GM21737 (cell line): ENCODE data around the gene ZC3H14.

Experiments used
- ATAC-seq: cut with Tn5 transposase; IDR thresholded peaks from one replicate; pipeline ENCODE4 v1.9.1; 2021; ENCODE audit warnings: mild to moderate bottlenecking, moderate library complexity; ENCODE audit not compliant: unreplicated experiment

Gene ZC3H14

GRCh38 chr14:88599761-88600439, 37.1 kb downstream of the ZC3H14 start:
- ATAC-seq = peak; percentile 93

GRCh38 chr14:88604212-88604611, 41.4 kb downstream of the ZC3H14 start:
- no peak for ATAC-seq

GRCh38 chr14:88605594-88605993, 42.8 kb downstream of the ZC3H14 start:
- ATAC-seq = no peak

- no peak for ATAC-seq
Observed at GRCh38 chr14:88607829-88608228, 45.0 kb downstream of the ZC3H14 start.

- no peak for ATAC-seq
Observed at GRCh38 chr14:88611878-88612277, 49.0 kb downstream of the ZC3H14 start.

GRCh38 chr14:88612981-88613380, 50.1 kb downstream of the ZC3H14 start:
- no peak for ATAC-seq

- no peak for ATAC-seq
Observed at GRCh38 chr14:88613552-88614010, 50.7 kb downstream of the ZC3H14 start.

GRCh38 chr14:88614218-88614907, 51.5 kb downstream of the ZC3H14 start:
- no peak for ATAC-seq

- ATAC-seq = no peak
Observed at GRCh38 chr14:88616697-88617096, 53.9 kb downstream of the ZC3H14 start.

GRCh38 chr14:88617479-88617878, 54.6 kb downstream of the ZC3H14 start:
- ATAC-seq = no peak

GRCh38 chr14:88618476-88618875, 55.6 kb downstream of the ZC3H14 start:
- no peak for ATAC-seq

GRCh38 chr14:88621100-88621499, 58.3 kb downstream of the ZC3H14 start:
- no peak for ATAC-seq

GRCh38 chr14:88625671-88626070, 62.8 kb downstream of the ZC3H14 start:
- no peak for ATAC-seq

GRCh38 chr14:88628033-88628432, 65.2 kb downstream of the ZC3H14 start:
- ATAC-seq = no peak

GRCh38 chr14:88628462-88628861, 65.6 kb downstream of the ZC3H14 start:
- ATAC-seq = no peak

GRCh38 chr14:88630565-88630964, 67.7 kb downstream of the ZC3H14 start:
- no peak for ATAC-seq

- ATAC-seq = no peak
Observed at GRCh38 chr14:88631091-88631490, 68.3 kb downstream of the ZC3H14 start.

- no peak for ATAC-seq
Observed at GRCh38 chr14:88632512-88632911, 69.7 kb downstream of the ZC3H14 start.

GRCh38 chr14:88639221-88639620, 76.4 kb downstream of the ZC3H14 start:
- no peak for ATAC-seq

GRCh38 chr14:88660056-88660455, 97.2 kb downstream of the ZC3H14 start:
- ATAC-seq = no peak

- ATAC-seq = peak; percentile 78
Observed at GRCh38 chr14:88667555-88668273, 104.9 kb downstream of the ZC3H14 start.
